Stimulated activated CD8-positive, alpha-beta memory T cell treated with anti-CD3 and anti-CD28 coated beads, Interleukin-15, amount 100 ng/mL, for 48 hours (primary cell): ENCODE results near the gene CNTN4.

Source experiments
- DNase-seq, 2 donors: peaks; one replicate each; pipeline ENCODE4 v3.0.0-alpha.2; 2020; ENCODE audit warnings: low read depth in 2 of 2

Gene CNTN4

GRCh38 chr3:2392981-2393380, 294.3 kb downstream of the CNTN4 start:
- DNase-seq = no peak

GRCh38 chr3:2415083-2415482, 316.4 kb downstream of the CNTN4 start:
- DNase-seq = no peak

- no peak for DNase-seq
Measured at GRCh38 chr3:2420919-2421318, 322.3 kb downstream of the CNTN4 start.

- no peak for DNase-seq
Measured at GRCh38 chr3:2423143-2423542, 324.5 kb downstream of the CNTN4 start.

- DNase-seq = no peak
Measured at GRCh38 chr3:2441558-2441957, 342.9 kb downstream of the CNTN4 start.

- DNase-seq = no peak
Measured at GRCh38 chr3:2446146-2446545, 347.5 kb downstream of the CNTN4 start.

GRCh38 chr3:2452249-2452648, 353.6 kb downstream of the CNTN4 start:
- no peak for DNase-seq

- no peak for DNase-seq
Measured at GRCh38 chr3:2454865-2455264, 356.2 kb downstream of the CNTN4 start.

GRCh38 chr3:2456788-2457187, 358.1 kb downstream of the CNTN4 start:
- no peak for DNase-seq

- DNase-seq = no peak
Measured at GRCh38 chr3:2458816-2459215, 360.1 kb downstream of the CNTN4 start.

- DNase-seq = no peak
Measured at GRCh38 chr3:2465842-2466241, 367.2 kb downstream of the CNTN4 start.

- DNase-seq = no peak
Measured at GRCh38 chr3:2468816-2469215, 370.1 kb downstream of the CNTN4 start.

GRCh38 chr3:2476996-2477395, 378.3 kb downstream of the CNTN4 start:
- DNase-seq = no peak

- no peak for DNase-seq
Measured at GRCh38 chr3:2477620-2478019, 379.0 kb downstream of the CNTN4 start.

GRCh38 chr3:2484162-2485026, 385.7 kb downstream of the CNTN4 start:
- no peak for DNase-seq

GRCh38 chr3:2485027-2485375, 386.3 kb downstream of the CNTN4 start:
- DNase-seq = no peak

- no peak for DNase-seq
Measured at GRCh38 chr3:2495746-2496145, 397.1 kb downstream of the CNTN4 start.

- DNase-seq = no peak
Measured at GRCh38 chr3:2504912-2505311, 406.2 kb downstream of the CNTN4 start.

GRCh38 chr3:2506776-2507175, 408.1 kb downstream of the CNTN4 start:
- DNase-seq = no peak

- DNase-seq = no peak
Measured at GRCh38 chr3:2510591-2511145, 412.0 kb downstream of the CNTN4 start.

GRCh38 chr3:2511356-2511755, 412.7 kb downstream of the CNTN4 start:
- no peak for DNase-seq

- no peak for DNase-seq
Measured at GRCh38 chr3:2512881-2513280, 414.2 kb downstream of the CNTN4 start.

- no peak for DNase-seq
Measured at GRCh38 chr3:2513986-2514385, 415.3 kb downstream of the CNTN4 start.
